Astrocyte (in vitro differentiated cells and primary cell): ENCODE results near the gene ATP1A3. TPM values are rescaled to one million over a fixed set of nuclear protein-coding genes. Genes with fewer than 3 reads are reported as not detected.

ENCODE experiments used
- DNase-seq: peaks from one replicate; pipeline ENCODE4 v3.0.0-alpha.2; 2010; ENCODE audit warnings: low read depth
- FAIRE-seq: peaks from 2 replicates; lab custom pipeline; 2011; peaks lifted over from hg19 to GRCh38; lab: Jason Lieb, UNC
- H2AFZ ChIP-seq: 2 replicates; pipeline ENCODE4 v1.6.0; 2012; ENCODE audit warnings: low read depth, low read length, inconsistent platforms
- H3K27ac ChIP-seq: 2 replicates; pipeline ENCODE4 v1.5.1; 2011; ENCODE audit warnings: low read depth, low read length, inconsistent platforms
- H3K27me3 ChIP-seq: 2 replicates; pipeline ENCODE4 v1.6.0; 2011; ENCODE audit warnings: low read length, inconsistent platforms; ENCODE audit not compliant: insufficient read depth
- H3K36me3 ChIP-seq: 2 replicates; pipeline ENCODE4 v1.5.1; 2011; ENCODE audit warnings: low read length, inconsistent platforms; ENCODE audit not compliant: insufficient read depth
- H3K4me1 ChIP-seq: 2 replicates; pipeline ENCODE4 v1.5.1; 2011; ENCODE audit warnings: low read length, inconsistent platforms; ENCODE audit not compliant: insufficient read depth
- H3K4me2 ChIP-seq: 2 replicates; pipeline ENCODE4 v1.6.0; 2012; ENCODE audit warnings: low read length, inconsistent platforms
- H3K4me3 ChIP-seq: 2 replicates; pipeline ENCODE4 v1.5.1; 2011; ENCODE audit warnings: low read depth, mild to moderate bottlenecking, low read length, inconsistent platforms; ENCODE audit not compliant: insufficient read depth
- H3K79me2 ChIP-seq: 2 replicates; pipeline ENCODE4 v1.6.0; 2012; ENCODE audit warnings: mild to moderate bottlenecking, low read length, inconsistent platforms; ENCODE audit not compliant: insufficient read depth
- H3K9ac ChIP-seq: 2 replicates; pipeline ENCODE4 v1.6.0; 2012; ENCODE audit warnings: mild to moderate bottlenecking, low read length, inconsistent platforms
- H3K9me3 ChIP-seq: 2 replicates; pipeline ENCODE4 v1.5.1; 2012; ENCODE audit warnings: low read depth, mild to moderate bottlenecking, low read length, inconsistent platforms; ENCODE audit not compliant: insufficient read depth
- H4K20me1 ChIP-seq: 2 replicates; pipeline ENCODE4 v1.6.0; 2012; ENCODE audit warnings: low read length, inconsistent platforms; ENCODE audit not compliant: insufficient read depth
- H3K27ac Mint-ChIP-seq: one replicate; pipeline ENCODE4 v1.8.0; 2021; ENCODE audit warnings: mild to moderate bottlenecking, mixed read lengths; ENCODE audit not compliant: unreplicated experiment
- H3K27me3 Mint-ChIP-seq: one replicate; pipeline ENCODE4 v1.8.0; 2021; ENCODE audit warnings: low read depth, mixed read lengths; ENCODE audit not compliant: unreplicated experiment
- H3K36me3 Mint-ChIP-seq: one replicate; pipeline ENCODE4 v1.8.0; 2021; ENCODE audit warnings: low read depth, mixed read lengths; ENCODE audit not compliant: unreplicated experiment
- H3K4me1 Mint-ChIP-seq: one replicate; pipeline ENCODE4 v1.8.0; 2021; ENCODE audit warnings: low read depth, mixed read lengths; ENCODE audit not compliant: unreplicated experiment
- H3K4me3 Mint-ChIP-seq: one replicate; pipeline ENCODE4 v1.8.0; 2021; ENCODE audit warnings: mild to moderate bottlenecking, moderate library complexity, mixed read lengths; ENCODE audit not compliant: unreplicated experiment
- H3K9me3 Mint-ChIP-seq: one replicate; pipeline ENCODE4 v1.8.0; 2021; ENCODE audit warnings: mild to moderate bottlenecking, mixed read lengths; ENCODE audit not compliant: unreplicated experiment
- EZH2 ChIP-seq: IDR thresholded peaks from 2 replicates; pipeline ENCODE4 v1.6.1; 2012; ENCODE audit warnings: mild to moderate bottlenecking, low read length, inconsistent platforms; ENCODE audit not compliant: insufficient read depth
- total RNA-seq: library from RNA; stranded (reverse); gene quantifications from 2 replicates; pipeline ENCODE4 v1.2.1, GENCODE V29; 2021
- TF ChIP-seq, protein P1 (sequence below): IDR thresholded peaks from 2 replicates; pipeline ENCODE4 v1.5.1; 2011; ENCODE audit warnings: low read depth, mild to moderate bottlenecking, inconsistent platforms, low read length, moderate library complexity; ENCODE audit not compliant: insufficient read depth

Gene ATP1A3
- total RNA-seq, 1 donor from 2014 or later = 3.4 TPM

DNA sequence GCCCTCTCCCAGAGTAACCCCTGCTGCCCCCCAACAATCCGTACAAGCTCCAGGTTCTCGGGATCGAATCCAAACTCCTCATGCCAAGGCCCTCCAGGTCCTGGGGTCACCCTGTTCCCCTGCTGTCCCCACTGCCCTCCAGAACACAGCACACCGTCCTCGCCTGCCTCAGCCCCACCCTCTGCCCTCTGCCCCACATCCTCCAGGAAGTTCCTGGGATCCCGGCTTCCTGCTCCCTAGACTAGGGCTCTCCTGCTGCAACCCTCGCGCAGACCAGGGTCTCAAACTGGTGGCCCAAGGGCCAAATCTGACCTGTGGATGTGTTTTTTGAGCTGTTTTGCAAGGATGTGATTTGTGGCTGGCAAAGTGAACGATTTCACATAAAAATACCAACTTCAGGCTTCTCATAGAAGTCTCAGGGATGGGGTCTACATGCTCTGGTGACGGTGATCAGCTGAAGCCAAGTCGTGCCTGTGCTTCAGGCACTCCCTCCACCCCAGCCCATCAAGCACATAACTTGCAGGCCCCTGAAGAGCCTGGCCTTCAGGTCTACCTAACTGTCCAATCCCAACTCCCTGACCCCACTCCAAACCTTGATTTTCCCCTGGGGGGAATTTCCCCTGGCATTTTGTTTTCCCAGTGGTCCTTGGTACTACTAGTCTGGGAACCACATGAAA lies 36.7 kb downstream of the ATP1A3 start:
- peaks cover 4% of the 10 kb centered on the region for H3K36me3 ChIP-seq
- peaks cover 10% of the 10 kb centered on the region for H3K36me3 Mint-ChIP-seq
- TF ChIP-seq, protein P1, sequence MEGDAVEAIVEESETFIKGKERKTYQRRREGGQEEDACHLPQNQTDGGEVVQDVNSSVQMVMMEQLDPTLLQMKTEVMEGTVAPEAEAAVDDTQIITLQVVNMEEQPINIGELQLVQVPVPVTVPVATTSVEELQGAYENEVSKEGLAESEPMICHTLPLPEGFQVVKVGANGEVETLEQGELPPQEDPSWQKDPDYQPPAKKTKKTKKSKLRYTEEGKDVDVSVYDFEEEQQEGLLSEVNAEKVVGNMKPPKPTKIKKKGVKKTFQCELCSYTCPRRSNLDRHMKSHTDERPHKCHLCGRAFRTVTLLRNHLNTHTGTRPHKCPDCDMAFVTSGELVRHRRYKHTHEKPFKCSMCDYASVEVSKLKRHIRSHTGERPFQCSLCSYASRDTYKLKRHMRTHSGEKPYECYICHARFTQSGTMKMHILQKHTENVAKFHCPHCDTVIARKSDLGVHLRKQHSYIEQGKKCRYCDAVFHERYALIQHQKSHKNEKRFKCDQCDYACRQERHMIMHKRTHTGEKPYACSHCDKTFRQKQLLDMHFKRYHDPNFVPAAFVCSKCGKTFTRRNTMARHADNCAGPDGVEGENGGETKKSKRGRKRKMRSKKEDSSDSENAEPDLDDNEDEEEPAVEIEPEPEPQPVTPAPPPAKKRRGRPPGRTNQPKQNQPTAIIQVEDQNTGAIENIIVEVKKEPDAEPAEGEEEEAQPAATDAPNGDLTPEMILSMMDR = no peak
- no peak for TF ChIP-seq EZH2
- H3K9ac ChIP-seq = peak overlapping the region; percentile 100
- no peaks in the 10 kb centered on the region for H3K9me3 ChIP-seq
- H3K79me2 ChIP-seq = peaks cover 20% of the 10 kb centered on the region
- H3K4me3 Mint-ChIP-seq = peak overlapping the region; percentile 97
- FAIRE-seq (no peak), DNase-seq (no peak)
- H3K27ac Mint-ChIP-seq = peak overlapping the region; percentile 86
- peak overlapping the region; percentile 75 for H3K4me3 ChIP-seq
- H3K4me1 ChIP-seq = peaks cover 16% of the 10 kb centered on the region
- H3K27me3 Mint-ChIP-seq = no peaks in the 10 kb centered on the region
- peak overlapping the region; percentile 98 for H3K4me2 ChIP-seq
- H3K27ac ChIP-seq = no peak overlapping the region
- no peaks in the 10 kb centered on the region for H3K9me3 Mint-ChIP-seq
- peaks cover 19% of the 10 kb centered on the region for H3K4me1 Mint-ChIP-seq
- no peak overlapping the region for H2AFZ ChIP-seq
- H4K20me1 ChIP-seq = peaks cover 32% of the 10 kb centered on the region
- H3K27me3 ChIP-seq = no peaks in the 10 kb centered on the region

DNA sequence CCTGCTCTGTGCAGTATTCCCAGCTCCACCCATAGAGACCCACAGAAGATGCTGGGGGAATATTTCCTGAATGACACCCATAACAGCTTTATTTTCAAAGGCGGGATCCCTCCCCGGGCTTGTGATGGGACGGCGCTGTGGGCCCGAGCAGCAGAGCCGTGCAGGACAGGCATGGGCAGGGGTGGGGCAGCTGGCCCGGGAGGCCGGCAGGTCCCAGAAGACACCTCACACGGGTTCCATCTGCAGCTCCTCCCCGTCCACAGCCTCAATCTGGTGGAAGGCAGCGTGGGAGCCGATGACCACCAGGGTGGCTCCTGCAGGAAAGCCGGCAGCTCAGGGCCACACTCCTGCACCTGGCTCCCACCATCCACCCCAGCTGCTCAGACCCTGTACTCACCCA lies 37.4 kb downstream of the ATP1A3 start:
- H3K4me1 Mint-ChIP-seq = peaks cover 19% of the 10 kb centered on the region
- TF ChIP-seq, protein P1 = no peak
- no peak for TF ChIP-seq EZH2

DNA sequence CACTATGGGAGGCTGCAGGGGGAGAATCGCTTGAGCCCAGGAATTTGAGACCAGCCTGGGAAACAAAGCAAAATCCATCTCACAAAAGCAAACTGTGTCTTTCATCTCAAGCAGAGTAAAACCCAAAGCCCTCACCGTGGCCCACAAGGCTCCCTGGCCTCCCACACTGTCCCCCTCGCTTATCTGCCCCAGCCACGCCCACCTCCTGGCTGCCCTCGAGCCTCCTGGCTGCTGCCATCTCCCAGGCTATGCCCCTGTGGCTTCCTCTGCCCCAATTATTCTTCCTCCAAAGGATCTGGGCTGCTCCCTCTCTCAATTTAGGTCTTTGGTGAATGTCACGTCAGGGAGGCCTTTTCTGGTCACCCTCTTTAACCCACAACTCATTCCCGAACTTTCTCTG lies 38.5 kb downstream of the ATP1A3 start:
- H3K79me2 ChIP-seq = peaks cover 20% of the 10 kb centered on the region
- H3K4me3 ChIP-seq = no peak overlapping the region
- no peak overlapping the region for H3K4me2 ChIP-seq
- H3K4me1 ChIP-seq = peaks cover 16% of the 10 kb centered on the region
- H3K9me3 ChIP-seq = no peaks in the 10 kb centered on the region
- H2AFZ ChIP-seq = no peak overlapping the region
- FAIRE-seq (no peak), DNase-seq (no peak)
- peaks cover 2% of the 10 kb centered on the region for H3K27me3 Mint-ChIP-seq
- peaks cover 10% of the 10 kb centered on the region for H3K36me3 Mint-ChIP-seq
- H3K9me3 Mint-ChIP-seq = no peaks in the 10 kb centered on the region
- TF ChIP-seq, protein P1 = no peak
- TF ChIP-seq EZH2 = no peak
- H3K4me1 Mint-ChIP-seq = peaks cover 19% of the 10 kb centered on the region
- peaks cover 32% of the 10 kb centered on the region for H4K20me1 ChIP-seq
- no peak overlapping the region for H3K27ac Mint-ChIP-seq
- H3K36me3 ChIP-seq = peaks cover 4% of the 10 kb centered on the region
- H3K27ac ChIP-seq = no peak overlapping the region
- no peaks in the 10 kb centered on the region for H3K27me3 ChIP-seq
- H3K4me3 Mint-ChIP-seq = peak overlapping the region; percentile 20
- no peak overlapping the region for H3K9ac ChIP-seq

More for the DNA sequence above, 37.4 kb downstream of the ATP1A3 start:
- Mint-ChIP-seq H3K27ac (peak overlapping the region; percentile 72), H3K36me3 (peaks cover 10% of the 10 kb centered on the region), H3K9me3 (no peaks in the 10 kb centered on the region), H3K4me3 (no peak overlapping the region), H3K27me3 (no peaks in the 10 kb centered on the region)
- peaks cover 32% of the 10 kb centered on the region for H4K20me1 ChIP-seq
- H3K4me2 ChIP-seq = no peak overlapping the region
- H3K9ac ChIP-seq = no peak overlapping the region
- no peak overlapping the region for H3K4me3 ChIP-seq
- H3K9me3 ChIP-seq = no peaks in the 10 kb centered on the region
- FAIRE-seq (no peak), DNase-seq (no peak)
- no peak overlapping the region for H3K27ac ChIP-seq
- peaks cover 4% of the 10 kb centered on the region for H3K36me3 ChIP-seq
- no peak overlapping the region for H2AFZ ChIP-seq
- H3K27me3 ChIP-seq = no peaks in the 10 kb centered on the region
- peaks cover 20% of the 10 kb centered on the region for H3K79me2 ChIP-seq
- H3K4me1 ChIP-seq = peaks cover 16% of the 10 kb centered on the region
